H9 (cell line): ENCODE data around the gene MARCHF10. TPM values are rescaled to one million over a fixed set of nuclear protein-coding genes. Genes with fewer than 3 reads are reported as not detected.

Experiments used
- DNase-seq: peaks from one replicate; pipeline ENCODE4 v3.0.0-alpha.2; 2017
- H2AFZ ChIP-seq: one replicate; pipeline ENCODE4 v1.6.1; 2013; ENCODE audit warnings: mild to moderate bottlenecking, low read length, control low read depth, moderate library complexity
- H2AK5ac ChIP-seq: 2 replicates; pipeline ENCODE4 v1.6.1; 2013; ENCODE audit warnings: low read length, control low read depth, mixed read lengths; ENCODE audit not compliant: insufficient read length
- H2BK120ac ChIP-seq: one replicate; pipeline ENCODE4 v1.6.1; 2013; ENCODE audit warnings: low read depth, mild to moderate bottlenecking, low read length, control low read depth, inconsistent platforms; ENCODE audit not compliant: poor library complexity, severe bottlenecking
- H2BK12ac ChIP-seq: 2 replicates; pipeline ENCODE4 v1.6.1; 2013; ENCODE audit warnings: low read length, control low read depth, mixed read lengths, low read depth; ENCODE audit not compliant: insufficient read length
- H2BK15ac ChIP-seq: 2 replicates; pipeline ENCODE4 v1.6.1; 2013; ENCODE audit warnings: low read depth, low read length, control low read depth
- H2BK20ac ChIP-seq: one replicate; pipeline ENCODE4 v1.6.1; 2013; ENCODE audit warnings: low read depth, mild to moderate bottlenecking, low read length, control low read depth, inconsistent platforms; ENCODE audit not compliant: poor library complexity, severe bottlenecking
- H2BK5ac ChIP-seq: 2 replicates; pipeline ENCODE4 v1.6.1; 2013; ENCODE audit warnings: low read length, control low read depth, mixed read lengths; ENCODE audit not compliant: insufficient read length
- H3K14ac ChIP-seq: 2 replicates; pipeline ENCODE4 v1.6.1; 2013; ENCODE audit warnings: low read length, control low read depth; ENCODE audit not compliant: insufficient read depth
- H3K18ac ChIP-seq: 2 replicates; pipeline ENCODE4 v1.6.1; 2013; ENCODE audit warnings: low read depth, mild to moderate bottlenecking, mixed read lengths, low read length, control low read depth; ENCODE audit not compliant: insufficient read length
- H3K23ac ChIP-seq: 2 replicates; pipeline ENCODE4 v1.6.1; 2013; ENCODE audit warnings: low read length, control low read depth, mixed read lengths, low read depth; ENCODE audit not compliant: insufficient read length
- H3K23me2 ChIP-seq: 2 replicates; pipeline ENCODE4 v1.6.1; 2013; ENCODE audit warnings: low read depth, mild to moderate bottlenecking, mixed read lengths, low read length, control low read depth; ENCODE audit not compliant: insufficient read length, poor library complexity, severe bottlenecking
- H3K27ac ChIP-seq: 2 replicates; pipeline ENCODE4 v1.5.1; 2013; ENCODE audit warnings: low read length, control low read depth, mixed read lengths, low read depth; ENCODE audit not compliant: insufficient read length
- H3K27me3 ChIP-seq: 2 replicates; pipeline ENCODE4 v1.6.1; 2013; ENCODE audit warnings: low read length, control low read depth, inconsistent platforms; ENCODE audit not compliant: insufficient read depth
- H3K4ac ChIP-seq: 2 replicates; pipeline ENCODE4 v1.6.1; 2013; ENCODE audit warnings: low read depth, mild to moderate bottlenecking, control low read depth, inconsistent platforms, low read length, moderate library complexity
- H3K4me1 ChIP-seq: 2 replicates; pipeline ENCODE4 v1.6.1; 2013; ENCODE audit warnings: low read length, control low read depth, inconsistent platforms; ENCODE audit not compliant: insufficient read depth
- H3K4me2 ChIP-seq: 2 replicates; pipeline ENCODE4 v1.6.1; 2013; ENCODE audit warnings: low read length, control low read depth, mixed read lengths; ENCODE audit not compliant: insufficient read length, insufficient read depth
- H3K56ac ChIP-seq: 2 replicates; pipeline ENCODE4 v1.6.1; 2013; ENCODE audit warnings: low read depth, mild to moderate bottlenecking, mixed read lengths, low read length, control low read depth; ENCODE audit not compliant: insufficient read length
- H3K79me1 ChIP-seq: 2 replicates; pipeline ENCODE4 v1.6.1; 2013; ENCODE audit warnings: low read depth, mild to moderate bottlenecking, moderate library complexity, low read length, control low read depth, inconsistent platforms; ENCODE audit not compliant: insufficient read depth, poor library complexity, severe bottlenecking
- H3K79me2 ChIP-seq: 2 replicates; pipeline ENCODE4 v1.6.1; 2013; ENCODE audit warnings: low read length, control low read depth, inconsistent platforms; ENCODE audit not compliant: insufficient read depth
- H3K9ac ChIP-seq: 2 replicates; pipeline ENCODE4 v1.6.1; 2013; ENCODE audit warnings: low read length, control low read depth, mixed read lengths; ENCODE audit not compliant: insufficient read length; ENCODE audit errors: extremely low read depth
- H3K9me3 ChIP-seq: one replicate; pipeline ENCODE4 v1.6.1; 2013; ENCODE audit warnings: low read depth, low read length, inconsistent platforms; ENCODE audit not compliant: control insufficient read depth
- H3T11ph ChIP-seq: one replicate; pipeline ENCODE4 v1.6.1; 2013; ENCODE audit warnings: mild to moderate bottlenecking, low read length, control low read depth, inconsistent platforms
- H4K20me1 ChIP-seq: one replicate; pipeline ENCODE4 v1.6.1; 2013; ENCODE audit not compliant: control insufficient read depth, insufficient read length, insufficient read depth
- H4K5ac ChIP-seq: 2 replicates; pipeline ENCODE4 v1.6.1; 2013; ENCODE audit warnings: low read depth, mild to moderate bottlenecking, mixed read lengths, low read length, control low read depth; ENCODE audit not compliant: insufficient read length
- H4K8ac ChIP-seq: replicated peaks from 2 replicates; pipeline ENCODE4 v1.6.1; 2013; ENCODE audit warnings: low read length, control low read depth, mixed read lengths, low read depth; ENCODE audit not compliant: insufficient read length
- H4K91ac ChIP-seq: 2 replicates; pipeline ENCODE4 v1.6.1; 2013; ENCODE audit warnings: low read depth, mild to moderate bottlenecking, moderate library complexity, mixed read lengths, low read length, control low read depth; ENCODE audit not compliant: insufficient read length
- H3K27ac Mint-ChIP-seq, 3 experiments: 2 replicates in 2 of 3; 3 replicates in 1 of 3; pipeline ENCODE4 v1.8.0; 2020 to 2021; ENCODE audit warnings: mixed read lengths in 3 of 3, mild to moderate bottlenecking in 1 of 3, moderate library complexity in 1 of 3
- H3K27me3 Mint-ChIP-seq: 2 replicates; pipeline ENCODE4 v1.8.0; 2021; ENCODE audit warnings: low read depth, mild to moderate bottlenecking, moderate library complexity, mixed read lengths
- H3K36me3 Mint-ChIP-seq, 3 experiments: 2 replicates in 2 of 3; 3 replicates in 1 of 3; pipeline ENCODE4 v1.8.0; 2020 to 2021; ENCODE audit warnings: low read depth in 3 of 3, mixed read lengths in 3 of 3; ENCODE audit not compliant: insufficient read depth in 1 of 3
- H3K4me1 Mint-ChIP-seq, 2 experiments: 2 replicates each; pipeline ENCODE4 v1.8.0; 2020; ENCODE audit warnings: mixed read lengths in 2 of 2
- H3K4me3 Mint-ChIP-seq, 2 experiments: 2 replicates in 1 of 2; 3 replicates in 1 of 2; pipeline ENCODE4 v1.8.0; 2020 to 2021; ENCODE audit warnings: mild to moderate bottlenecking in 2 of 2, mixed read lengths in 2 of 2, moderate library complexity in 1 of 2
- H3K9me3 Mint-ChIP-seq, 2 experiments: 2 replicates in 1 of 2; 3 replicates in 1 of 2; pipeline ENCODE4 v1.8.0; 2020; ENCODE audit warnings: mild to moderate bottlenecking in 2 of 2, mixed read lengths in 2 of 2, moderate library complexity in 1 of 2
- CTCF ChIP-seq: fragments of 200-600 bp; sonication (generic); conservative IDR thresholded peaks from 3 replicates; pipeline ENCODE4 v1.8.0; 2021; ENCODE audit warnings: antibody characterized with exemption, mild to moderate bottlenecking
- WGBS: extraction: QIAGEN DNeasy Blood & Tissue Kit; methylation state at CpG from one replicate; pipeline ENCODE4 v1.1.7; 2013; ENCODE audit warnings: missing lambda C conversion rate, low lambda C conversion rate, mixed read lengths; ENCODE audit not compliant: insufficient read length; ENCODE audit errors: extremely low coverage; 5-methylcytosine and 5-hydroxymethylcytosine counted together
- total RNA-seq: library from RNA; stranded (reverse); gene quantifications from 2 replicates; pipeline ENCODE4 v1.2.1, GENCODE V29; 2021

The MARCHF10 gene
- total RNA-seq, 1 experiment from 2014 or later: not detected

GRCh38 chr17:62775876-62776275 lies 32.2 kb downstream of the MARCHF10 start:
- peaks cover 2% of the 10 kb centered on the region; the same call in 1 of the 2 replicates for H3K27me3 Mint-ChIP-seq
- Histone ChIP-seq H3K9me3 (no peaks in the 10 kb centered on the region), H3K9ac (no peak overlapping the region), H2BK20ac (no peak overlapping the region), H2BK5ac (no peak overlapping the region), H3K18ac (no peak overlapping the region), H3K27me3 (no peaks in the 10 kb centered on the region), H3K4ac (no peak overlapping the region), H2BK120ac (no peak overlapping the region), H2BK15ac (no peak overlapping the region), H2AK5ac (no peak overlapping the region), H3K27ac (no peak overlapping the region), H3K23me2 (no peaks in the 10 kb centered on the region), H3K23ac (no peak overlapping the region), H2AFZ (no peak overlapping the region), H3K79me1 (no peaks in the 10 kb centered on the region), H3K4me2 (no peak overlapping the region), H4K5ac (no peak overlapping the region), H3K79me2 (no peaks in the 10 kb centered on the region), H3K56ac (no peak overlapping the region), H4K91ac (no peak overlapping the region), H4K8ac (no peak overlapping the region), H3K14ac (no peak overlapping the region), H4K20me1 (no peaks in the 10 kb centered on the region), H2BK12ac (no peak overlapping the region), H3K4me1 (no peaks in the 10 kb centered on the region), H3T11ph (no peak overlapping the region)
- peaks cover 14 to 16% of the 10 kb centered on the region in 2 experiments for H3K4me1 Mint-ChIP-seq
- H3K9me3 Mint-ChIP-seq: peaks cover 12% of the 10 kb centered on the region in 2 experiments
- no CpG with 5 or more reads among the region's 4 CpGs for WGBS
- peaks cover 6 to 10% (median 8%) of the 10 kb centered on the region in 3 experiments; a peak in 6 of 7 replicates for H3K36me3 Mint-ChIP-seq
- no peak for TF ChIP-seq CTCF
- no peak overlapping the region for H3K27ac Mint-ChIP-seq
- H3K4me3 Mint-ChIP-seq: no peak overlapping the region
- DNase-seq: peak; percentile 11
